Chondrocyte (in vitro differentiated cells): Measurements from ENCODE around the gene ZNF197. TPM values are rescaled to one million over a fixed set of nuclear protein-coding genes. Genes with fewer than 3 reads are reported as not detected.

Source experiments
- DNase-seq: peaks from one replicate; pipeline ENCODE4 v3.0.0; 2021; ENCODE audit warnings: mixed read lengths, low spot score
- H3K27ac Mint-ChIP-seq: one replicate; pipeline ENCODE4 v1.8.0; 2021; ENCODE audit warnings: mild to moderate bottlenecking, moderate library complexity, mixed read lengths; ENCODE audit not compliant: unreplicated experiment
- H3K27me3 Mint-ChIP-seq: 2 replicates; pipeline ENCODE4 v1.8.0; 2021; ENCODE audit warnings: low read depth, mixed read lengths
- H3K36me3 Mint-ChIP-seq: 2 replicates; pipeline ENCODE4 v1.8.0; 2021; ENCODE audit warnings: low read depth, mixed read lengths
- H3K4me1 Mint-ChIP-seq: 2 replicates; pipeline ENCODE4 v1.8.0; 2021; ENCODE audit warnings: low read depth, mild to moderate bottlenecking, mixed read lengths
- H3K4me3 Mint-ChIP-seq: one replicate; pipeline ENCODE4 v1.8.0; 2021; ENCODE audit warnings: mild to moderate bottlenecking, moderate library complexity, mixed read lengths; ENCODE audit not compliant: unreplicated experiment
- H3K9me3 Mint-ChIP-seq: 2 replicates; pipeline ENCODE4 v1.8.0; 2021; ENCODE audit warnings: low read depth, mixed read lengths
- CTCF ChIP-seq: fragments of 200-600 bp; sonication (generic); IDR thresholded peaks from 2 replicates; pipeline ENCODE4 v1.5.0; 2021; ENCODE audit warnings: antibody characterized with exemption, mild to moderate bottlenecking, moderate library complexity
- total RNA-seq: library from RNA; stranded (reverse); gene quantifications from 3 replicates; pipeline ENCODE4 v1.2.1, GENCODE V29; 2021

The ZNF197 gene
- total RNA-seq, 1 donor from 2014 or later = 15.9 TPM

DNA sequence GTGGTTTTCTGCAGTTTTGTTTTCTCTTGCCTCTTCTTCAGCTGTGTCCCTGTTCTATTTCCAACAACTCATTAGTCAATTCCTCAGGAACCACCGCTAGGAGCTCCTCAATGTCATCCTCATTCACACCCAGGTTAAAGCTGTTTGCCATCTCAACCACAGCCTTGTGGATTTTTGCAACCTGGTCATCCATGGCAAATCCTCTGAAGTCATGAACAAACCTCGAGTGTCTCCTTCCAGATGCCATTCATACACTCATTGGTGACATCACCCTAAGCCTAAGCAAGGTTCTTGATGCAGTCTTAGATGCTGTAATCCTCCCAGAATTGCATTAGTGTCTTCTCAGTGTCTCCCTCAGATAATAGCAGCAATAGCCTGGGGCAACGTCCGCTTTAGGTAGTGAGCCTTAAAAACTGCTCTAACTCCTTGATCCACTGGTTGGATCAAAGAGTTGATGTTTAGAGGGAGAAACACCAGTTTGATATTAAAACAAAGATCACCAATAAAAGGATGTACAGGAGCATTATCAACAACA is 56.2 kb downstream of the ZNF197 start:
- no peak for TF ChIP-seq CTCF
- H3K27ac Mint-ChIP-seq = no peak overlapping the region
- DNase-seq = no peak
- peaks cover 23% of the 10 kb centered on the region for H3K36me3 Mint-ChIP-seq
- peaks cover 14% of the 10 kb centered on the region for H3K4me1 Mint-ChIP-seq
- no peaks in the 10 kb centered on the region for H3K27me3 Mint-ChIP-seq
- peaks cover 24% of the 10 kb centered on the region for H3K9me3 Mint-ChIP-seq
- H3K4me3 Mint-ChIP-seq = no peak overlapping the region

GRCh38 chr3:44682182-44682896 is 57.5 kb downstream of the ZNF197 start:
- TF ChIP-seq CTCF = no peak
- DNase-seq = no peak
- Mint-ChIP-seq H3K9me3 (peaks cover 33% of the 10 kb centered on the region), H3K36me3 (peaks cover 23% of the 10 kb centered on the region), H3K27ac (no peak overlapping the region), H3K4me1 (peaks cover 14% of the 10 kb centered on the region), H3K27me3 (no peaks in the 10 kb centered on the region), H3K4me3 (no peak overlapping the region)

DNA sequence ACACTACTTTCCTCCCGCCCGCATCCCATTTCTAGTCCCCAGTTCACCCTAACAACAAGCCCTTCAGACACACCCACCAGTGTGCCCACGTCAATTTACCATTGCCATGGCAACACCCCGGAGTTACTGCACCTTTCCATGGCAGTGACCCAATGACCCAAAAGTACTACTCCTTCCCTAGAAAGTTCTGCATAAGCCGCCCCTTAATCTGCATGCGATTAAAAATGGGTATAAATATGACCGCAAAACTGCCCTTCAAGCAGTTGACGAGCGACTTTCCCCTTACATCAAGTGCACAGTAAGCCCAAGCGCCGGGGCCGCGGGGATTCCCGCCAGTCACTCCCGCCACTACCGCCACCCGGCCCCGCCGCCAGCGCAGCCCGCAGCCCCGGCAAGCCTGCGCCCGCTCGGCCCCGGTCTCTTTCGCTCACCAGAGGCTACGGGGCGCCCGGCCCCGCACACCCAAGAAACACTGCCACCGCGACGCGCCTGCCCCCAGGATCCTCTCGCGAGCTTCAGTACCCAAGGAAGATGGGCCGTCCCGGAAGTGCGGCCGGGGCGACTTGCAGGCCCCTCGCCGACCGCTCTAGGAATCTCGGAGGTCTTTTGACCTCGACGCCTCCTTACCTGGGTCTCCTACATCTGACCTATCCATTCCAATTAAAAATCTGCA is 60.4 kb downstream of the ZNF197 start:
- H3K9me3 Mint-ChIP-seq = peaks cover 47% of the 10 kb centered on the region
- H3K4me1 Mint-ChIP-seq = peaks cover 14% of the 10 kb centered on the region
- peak overlapping the region; percentile 89 for H3K4me3 Mint-ChIP-seq
- no peak for TF ChIP-seq CTCF
- peaks cover 23% of the 10 kb centered on the region for H3K36me3 Mint-ChIP-seq
- H3K27me3 Mint-ChIP-seq = peaks cover 4% of the 10 kb centered on the region
- peak overlapping the region; percentile 66 for H3K27ac Mint-ChIP-seq
- peak; percentile 90 for DNase-seq

DNA sequence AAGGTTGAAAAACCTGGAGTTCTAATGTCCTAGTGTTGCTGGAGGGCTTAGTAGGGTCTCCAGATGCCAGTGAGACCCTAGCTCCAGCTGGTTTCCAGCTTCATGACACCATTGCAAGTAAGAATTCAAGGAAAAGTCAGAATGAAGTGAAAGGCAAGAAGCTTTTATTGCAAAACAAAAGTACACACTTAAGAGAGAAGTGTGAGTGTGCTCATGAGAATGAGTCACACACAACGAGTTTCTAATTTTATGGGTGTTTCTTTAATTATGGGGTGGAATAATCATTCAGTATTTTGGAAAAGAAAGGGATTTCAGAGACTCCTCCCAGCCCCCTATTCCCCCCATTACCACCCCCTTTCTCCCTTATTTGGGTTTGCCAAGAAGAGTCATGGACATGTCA is 63.1 kb downstream of the ZNF197 start:
- no peak for DNase-seq
- H3K27me3 Mint-ChIP-seq = peaks cover 23% of the 10 kb centered on the region
- H3K9me3 Mint-ChIP-seq = peaks cover 58% of the 10 kb centered on the region
- peaks cover 14% of the 10 kb centered on the region for H3K4me1 Mint-ChIP-seq
- no peak for TF ChIP-seq CTCF
- no peak overlapping the region for H3K27ac Mint-ChIP-seq
- H3K4me3 Mint-ChIP-seq = no peak overlapping the region
- peaks cover 16% of the 10 kb centered on the region for H3K36me3 Mint-ChIP-seq

Other genes with a start within 250 kb of the ZNF197 start
- gene ZNF445, start 147.4 kb upstream of the ZNF197 start, total RNA-seq = 17.5 to 22.8 TPM (median 20.4 TPM) in 3 replicates
- 6.8 to 9.2 TPM (median 7.0 TPM) in 3 replicates for gene ZKSCAN7, start 69.8 kb upstream of the ZNF197 start, total RNA-seq
- gene ZNF660, start 40.1 kb upstream of the ZNF197 start, total RNA-seq = 5.3 to 9.4 TPM (median 5.4 TPM) in 3 replicates
- gene ZNF35, start 23.7 kb downstream of the ZNF197 start, total RNA-seq = 10.5 to 15.3 TPM (median 14.8 TPM) in 3 replicates
- not detected in 3 replicates for gene ZNF502, start 87.6 kb downstream of the ZNF197 start, total RNA-seq
- gene ZNF501, start 104.6 kb downstream of the ZNF197 start, total RNA-seq = 1.7 to 4.1 TPM (median 1.8 TPM) in 3 replicates
- gene KIAA1143, start 136.6 kb downstream of the ZNF197 start, total RNA-seq = 23.8 to 39.4 TPM (median 25.8 TPM) in 3 replicates
- gene KIF15, start 136.8 kb downstream of the ZNF197 start, total RNA-seq = 2.2 to 2.7 TPM (median 2.5 TPM) in 3 replicates
- gene TMEM42, start 236.9 kb downstream of the ZNF197 start, total RNA-seq = 14.2 to 14.6 TPM (median 14.3 TPM) in 3 replicates
- gene TGM4, start 249.6 kb downstream of the ZNF197 start, total RNA-seq = 0.27 TPM in 1 of 3 replicates, not detected in the others